Endothelial cell of umbilical vein (primary cell): Measurements from ENCODE around the gene AKAP6. TPM values are rescaled to one million over a fixed set of nuclear protein-coding genes. Genes with fewer than 3 reads are reported as not detected.

Experiments used
- BruUV-seq: library from RNA; stranded (reverse); fragments of 400-500 nt; replicated peaks from 2 replicates; lab custom pipeline; 2021; lab: Mats Ljungman, UMichigan
- CTCF ChIA-PET: fragments of 300-600, 350-600 bp; sonication (Branson Sonifier 250); formaldehyde crosslinking; loops from one replicate; lab custom pipeline; 2021; ENCODE audit warnings: antibody characterized with exemption, inconsistent platforms; lab: Charles Lee
- POLR2A ChIA-PET: fragments of 300-600, 350-600 bp; sonication (Branson Sonifier 250); formaldehyde crosslinking; loops from one replicate; lab custom pipeline; 2021; ENCODE audit warnings: antibody characterized with exemption, inconsistent platforms; lab: Charles Lee
- DNase-seq: peaks from one replicate; pipeline ENCODE4 v3.0.0-alpha.2; 2011; ENCODE audit warnings: low read depth, low spot score
- FAIRE-seq: peaks from 2 replicates; lab custom pipeline; 2011; peaks lifted over from hg19 to GRCh38; lab: Jason Lieb, UNC
- H2AFZ ChIP-seq: 2 replicates; pipeline ENCODE4 v1.6.0; 2012; ENCODE audit warnings: low read depth, low read length, control low read depth, inconsistent platforms
- H3K27ac ChIP-seq: 2 replicates; pipeline ENCODE4 v1.5.1; 2011; ENCODE audit warnings: low read depth, mild to moderate bottlenecking, control low read depth, low read length, moderate library complexity; ENCODE audit not compliant: insufficient read depth
- H3K27me3 ChIP-seq, 2 experiments: 2 replicates each; pipeline versions ENCODE4 v1.6.0 to v1.6.1; 2011; ENCODE audit warnings: low read length in 2 of 2, mixed read lengths in 1 of 2; ENCODE audit not compliant: control insufficient read depth in 2 of 2, insufficient read depth in 2 of 2
- H3K36me3 ChIP-seq, 2 experiments: 2 replicates in 1 of 2; 3 replicates in 1 of 2; pipeline ENCODE4 v1.5.1; 2011; ENCODE audit warnings: low read length in 2 of 2, mild to moderate bottlenecking in 1 of 2, moderate library complexity in 1 of 2; ENCODE audit not compliant: control insufficient read depth in 2 of 2, insufficient read depth in 2 of 2; ENCODE audit errors: extremely low read depth in 1 of 2
- H3K4me1 ChIP-seq: 3 replicates; pipeline ENCODE4 v1.5.1; 2011; ENCODE audit warnings: mild to moderate bottlenecking, low read length; ENCODE audit not compliant: control insufficient read depth, insufficient read depth; ENCODE audit errors: extremely low read depth
- H3K4me2 ChIP-seq: 2 replicates; pipeline ENCODE4 v1.6.1; 2011; ENCODE audit warnings: low read length, control low read depth, mixed read lengths; ENCODE audit not compliant: insufficient read depth
- H3K4me3 ChIP-seq, 3 experiments: fragments of 200-600 bp in 1 of 3; sonication (generic), shearing (Covaris generic) in 1 of 3; replicated peaks in 1 of 3; 2 replicates each; pipeline ENCODE4 v1.5.1; 2011 to 2016; ENCODE audit warnings: control low read depth in 3 of 3, low read length in 3 of 3, mild to moderate bottlenecking in 2 of 3, inconsistent platforms in 1 of 3, low read depth in 1 of 3, moderate library complexity in 1 of 3; ENCODE audit not compliant: insufficient read depth in 1 of 3
- H3K79me2 ChIP-seq: 2 replicates; pipeline ENCODE4 v1.6.0; 2012; ENCODE audit warnings: low read length, inconsistent platforms; ENCODE audit not compliant: control insufficient read depth, insufficient read depth
- H3K9ac ChIP-seq: replicated peaks from 2 replicates; pipeline ENCODE3; 2011; ENCODE audit warnings: low read length, control low read depth; ENCODE audit not compliant: insufficient read depth; ENCODE audit errors: extremely low read depth
- H3K9me1 ChIP-seq: replicated peaks from 3 replicates; pipeline ENCODE4 v1.6.0; 2011; ENCODE audit warnings: mild to moderate bottlenecking, low read length; ENCODE audit not compliant: control insufficient read depth, insufficient read depth; ENCODE audit errors: extremely low read depth
- H3K9me3 ChIP-seq: replicated peaks from 2 replicates; pipeline ENCODE4 v1.5.1; 2012; ENCODE audit warnings: low read length, inconsistent platforms; ENCODE audit not compliant: control insufficient read depth, insufficient read depth
- H4K20me1 ChIP-seq: replicated peaks from 2 replicates; pipeline ENCODE3; 2011; ENCODE audit warnings: mild to moderate bottlenecking, low read length; ENCODE audit not compliant: control insufficient read depth, insufficient read depth; ENCODE audit errors: extremely low read depth
- CTCF ChIP-seq, 2 donors: IDR thresholded peaks; 1 replicate in 1 of 2; 2 replicates in 1 of 2; pipeline ENCODE4 v1.5.1; 2011; ENCODE audit warnings: low read length in 2 of 2, mild to moderate bottlenecking in 2 of 2, moderate library complexity in 2 of 2, control low read depth in 1 of 2, inconsistent platforms in 1 of 2, low read depth in 1 of 2; ENCODE audit not compliant: insufficient read depth in 1 of 2; ENCODE audit errors: extremely low read depth in 1 of 2
- EZH2 ChIP-seq: IDR thresholded peaks from 2 replicates; pipeline ENCODE4 v1.6.1; 2012; ENCODE audit warnings: borderline replicate concordance, low read depth, mild to moderate bottlenecking, moderate library complexity, low read length, inconsistent platforms; ENCODE audit not compliant: severe bottlenecking
- FOS ChIP-seq: IDR thresholded peaks from 2 replicates; pipeline ENCODE4 v1.6.1; 2011; ENCODE audit warnings: mild to moderate bottlenecking, low read length, moderate library complexity, borderline replicate concordance; ENCODE audit not compliant: insufficient read depth
- GATA2 ChIP-seq: IDR thresholded peaks from 2 replicates; pipeline ENCODE4 v1.7.0; 2011; ENCODE audit warnings: low read depth, mild to moderate bottlenecking, moderate library complexity, mixed read lengths, low read length; ENCODE audit not compliant: insufficient read length, insufficient read depth
- JUN ChIP-seq: IDR thresholded peaks from 2 replicates; pipeline ENCODE4 v1.6.1; 2011; ENCODE audit warnings: borderline replicate concordance, low read depth; ENCODE audit not compliant: insufficient read length, insufficient read depth
- MAX ChIP-seq: IDR thresholded peaks from 2 replicates; pipeline ENCODE4 v1.6.1; 2011; ENCODE audit not compliant: insufficient read depth, insufficient read length
- MYC ChIP-seq: IDR thresholded peaks from one replicate; pipeline ENCODE4 v1.6.1; 2011; ENCODE audit warnings: mild to moderate bottlenecking, low read depth, low read length
- POLR2A ChIP-seq: IDR thresholded peaks from 2 replicates; pipeline ENCODE4 v1.6.1; 2012; ENCODE audit warnings: low read depth, mild to moderate bottlenecking, control low read depth, low read length
- POLR2AphosphoS5 ChIP-seq: IDR thresholded peaks from 2 replicates; pipeline ENCODE4 v1.6.1; 2012; ENCODE audit warnings: low read depth, mild to moderate bottlenecking, control low read depth, low read length, moderate library complexity; ENCODE audit not compliant: insufficient read depth
- dilution Hi-C: fragments of 300-500 bp; cut with MboI; formaldehyde crosslinking; loops from one replicate; pipeline ENCODE4 v1.15.0; 2019; ENCODE audit warnings: low sequenced_read_pairs; ENCODE audit not compliant: extremely low pct_ligation_motif_present
- intact Hi-C: fragments of 100-400 bp; cut with micrococcal nuclease; formaldehyde crosslinking; loops from one replicate; pipeline ENCODE4 v1.10.0; 2022
- polyA plus RNA-seq, 4 experiments: library from polyadenylated mRNA; depleted of rRNA in 3 of 4; stranded (reverse) in 3 of 4; unstranded in 1 of 4; fragments of >200 nt; gene quantifications; 2 replicates each; pipeline versions ENCODE4 v1.2.1 to v1.2.3, GENCODE V29; 2011 to 2012; ENCODE audit warnings: missing spikeins in 1 of 4
- total RNA-seq: library from RNA; stranded (reverse); gene quantifications from 2 replicates; pipeline ENCODE4 v1.2.3, GENCODE V29; 2021

The AKAP6 gene
- total and polyA plus RNA-seq, 2 donors (not counting 3 experiments of a cell fraction or from before 2014, with no cell fraction given), result 0.03 to 0.49 TPM

GRCh38 chr14:32808644-32809043, 479.5 kb downstream of the AKAP6 start:
- H3K36me3 ChIP-seq, result no peaks in the 10 kb centered on the region
- H2AFZ ChIP-seq, result no peak overlapping the region
- no peak overlapping the region for H3K9ac ChIP-seq
- no peaks in the 10 kb centered on the region for H4K20me1 ChIP-seq
- intact Hi-C loops (no loop called here), dilution Hi-C loops (no loop called here)
- CTCF ChIA-PET, result interaction anchor here (0.5 kb wide), 1 partner anchor 1172 kb away, joined by 3 read pairs; no protein-coding TSS in a partner anchor
- H3K9me1 ChIP-seq, result no peaks in the 10 kb centered on the region
- POLR2A ChIA-PET, result no interaction called here
- H3K4me1 ChIP-seq, result no peaks in the 10 kb centered on the region
- H3K4me3 ChIP-seq, result no peak overlapping the region
- TF ChIP-seq POLR2A (no peak), JUN (no peak), CTCF (IDR thresholded peaks at IDR 0.05; ENCODE audit: extremely low read depth in 1 of 2, insufficient read depth in 1 of 2, low read depth in 1 of 2, low read length in 2 of 2) (no peak), POLR2AphosphoS5 (no peak), MYC (no peak), EZH2 (no peak), GATA2 (no peak), FOS (no peak), MAX (no peak)
- H3K79me2 ChIP-seq, result no peaks in the 10 kb centered on the region
- no TSS peak for BruUV-seq
- DNase-seq, result peak; percentile 67
- no peaks in the 10 kb centered on the region for H3K27me3 ChIP-seq
- FAIRE-seq, result no peak
- no peaks in the 10 kb centered on the region for H3K9me3 ChIP-seq
- no peak overlapping the region for H3K27ac ChIP-seq
- no peak overlapping the region for H3K4me2 ChIP-seq
